ENCODE results near the gene MPL.
A peak's percentile ranks its signal among the peaks of the same experiment; 100 is the strongest.

MPL gene

GRCh38 chr1:43337588-43337987 lies at the start of gene MPL:
MPL (plus strand) TSS chr1:43337818; CDS start chr1:43337849, 31 bp downstream.
- no peak for DNase-seq

GRCh38 chr1:43288058-43288784 lies 49.4 kb upstream of the MPL start:
- peak; percentile 15 for DNase-seq

- DNase-seq: no peak
Observed at GRCh38 chr1:43288785-43289706, 48.6 kb upstream of the MPL start.

GRCh38 chr1:43292216-43292615 lies 45.4 kb upstream of the MPL start:
- no peak for DNase-seq

GRCh38 chr1:43292679-43293078 lies 44.9 kb upstream of the MPL start:
- DNase-seq: no peak

GRCh38 chr1:43293176-43293575 lies 44.4 kb upstream of the MPL start:
- DNase-seq: no peak

- no peak for DNase-seq
Observed at GRCh38 chr1:43293896-43294760, 43.5 kb upstream of the MPL start.

- DNase-seq: no peak
Observed at GRCh38 chr1:43294761-43295160, 42.9 kb upstream of the MPL start.

GRCh38 chr1:43296207-43296606 lies 41.4 kb upstream of the MPL start:
- DNase-seq: no peak

- DNase-seq: no peak
Observed at GRCh38 chr1:43298055-43298454, 39.6 kb upstream of the MPL start.

- no peak for DNase-seq
Observed at GRCh38 chr1:43299101-43299500, 38.5 kb upstream of the MPL start.

- no peak for DNase-seq
Observed at GRCh38 chr1:43300378-43301094, 37.1 kb upstream of the MPL start, which contains the start of gene TIE1. TIE1 (plus strand) TSS chr1:43300982; CDS start chr1:43301072, 90 bp downstream.

- DNase-seq: no peak
Observed at GRCh38 chr1:43302201-43302600, 35.4 kb upstream of the MPL start.

GRCh38 chr1:43302721-43303470 lies 34.7 kb upstream of the MPL start:
- no peak for DNase-seq

- no peak for DNase-seq
Observed at GRCh38 chr1:43303471-43304313, 33.9 kb upstream of the MPL start.

GRCh38 chr1:43304314-43304681 lies 33.3 kb upstream of the MPL start:
- DNase-seq: no peak

- no peak for DNase-seq
Observed at GRCh38 chr1:43304771-43305300, 32.8 kb upstream of the MPL start.

GRCh38 chr1:43305461-43305860 lies 32.2 kb upstream of the MPL start:
- no peak for DNase-seq

GRCh38 chr1:43305926-43306687 lies 31.5 kb upstream of the MPL start:
- DNase-seq: no peak

Data from NCI-H1694 (cell line).